Uterus (tissue), 4 donors: ENCODE measurements around the gene PHLPP1. TPM values are rescaled to one million over a fixed set of nuclear protein-coding genes. Genes with fewer than 3 reads are reported as not detected.
"Not testable (repeated sequence)": the region's sequence is repeated elsewhere in the genome, so short reads cannot be mapped to it uniquely, and the experiment has no call there.

ENCODE experiments used
- DNase-seq, 2 donors: peaks; one replicate each; pipeline ENCODE4 v3.0.0-alpha.2; 2019 to 2020
- H3K27ac ChIP-seq, 2 donors: fragments of 200-600 bp; sonication (generic); 1 replicate in 1 of 2; 2 replicates in 1 of 2; pipeline ENCODE4 v1.5.1; 2016 to 2018
- H3K27me3 ChIP-seq, 2 donors: fragments of 200-600 bp; sonication (generic); one replicate each; pipeline ENCODE4 v1.5.1; 2018 to 2019; ENCODE audit warnings: control low read depth in 1 of 2
- H3K36me3 ChIP-seq, 2 donors: fragments of 200-600 bp; sonication (generic); one replicate each; pipeline ENCODE4 v1.5.1; 2019; ENCODE audit warnings: control low read depth in 1 of 2
- H3K4me1 ChIP-seq, 2 donors: fragments of 200-600 bp; sonication (generic); one replicate each; pipeline ENCODE4 v1.5.1; 2018 to 2019; ENCODE audit warnings: control low read depth in 1 of 2
- H3K4me3 ChIP-seq, 2 donors: fragments of 200-600 bp; sonication (generic); 1 replicate in 1 of 2; 2 replicates in 1 of 2; pipeline ENCODE4 v1.5.1; 2018 to 2019; ENCODE audit warnings: mild to moderate bottlenecking in 1 of 2
- H3K9me3 ChIP-seq, 2 donors: fragments of 200-600 bp; sonication (generic); one replicate each; pipeline ENCODE4 v1.5.1; 2019; ENCODE audit warnings: control low read depth in 1 of 2
- POLR2A ChIP-seq, 2 donors: fragments of 450-650 bp; IDR thresholded peaks; one replicate each; pipeline ENCODE4 v1.6.1; 2016; ENCODE audit warnings: antibody characterized with exemption in 2 of 2, mild to moderate bottlenecking in 1 of 2, moderate library complexity in 1 of 2
- intact Hi-C: fragments of 100-400 bp; cut with DNase I; formaldehyde crosslinking; loops from one replicate; pipeline ENCODE4 v1.15.1; 2023; ENCODE audit warnings: low total_unique reads
- total RNA-seq, 4 donors: library from RNA; depleted of rRNA in 3 of 4; stranded (reverse); fragments of >200 nt in 3 of 4; gene quantifications; one replicate each; pipeline versions ENCODE4 v1.1.0 to v1.2.4, GENCODE V29; 2014 to 2023
- TF ChIP-seq, protein P1 (sequence below), 4 experiments: fragments of 200-600 bp in 2 of 4; fragments of 450-650 bp in 2 of 4; sonication (generic) in 2 of 4; IDR thresholded peaks; one replicate each; pipeline ENCODE4 v1.5.1; 2016 to 2019; ENCODE audit warnings: antibody characterized with exemption in 4 of 4, mild to moderate bottlenecking in 2 of 4, moderate library complexity in 1 of 4
- donor health status: DM: yes; HTN: yes; CAD: no.

Gene PHLPP1
- total RNA-seq, 4 donors from 2014 or later, result 10.6 to 32.4 (median 14.1) TPM

DNA sequence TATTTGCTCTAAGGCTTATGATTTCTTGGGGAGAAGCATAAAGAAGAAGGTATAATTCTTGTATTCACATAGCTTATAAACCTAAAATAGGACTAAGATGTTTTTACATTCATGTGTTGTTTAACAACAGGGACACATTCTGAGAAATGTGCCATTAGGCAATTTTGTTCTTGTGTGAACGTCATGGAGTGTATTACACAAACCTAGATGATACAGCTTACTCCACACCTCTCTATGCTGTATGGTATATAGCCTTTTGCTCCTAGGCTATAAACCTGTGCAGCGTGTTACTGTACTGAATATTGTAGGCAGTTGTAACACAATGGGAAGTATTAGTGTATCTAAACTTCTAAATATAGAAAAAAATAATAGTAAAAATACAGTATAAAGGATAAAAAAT is 92.1 kb downstream of the PHLPP1 start:
- TF ChIP-seq, protein P1, sequence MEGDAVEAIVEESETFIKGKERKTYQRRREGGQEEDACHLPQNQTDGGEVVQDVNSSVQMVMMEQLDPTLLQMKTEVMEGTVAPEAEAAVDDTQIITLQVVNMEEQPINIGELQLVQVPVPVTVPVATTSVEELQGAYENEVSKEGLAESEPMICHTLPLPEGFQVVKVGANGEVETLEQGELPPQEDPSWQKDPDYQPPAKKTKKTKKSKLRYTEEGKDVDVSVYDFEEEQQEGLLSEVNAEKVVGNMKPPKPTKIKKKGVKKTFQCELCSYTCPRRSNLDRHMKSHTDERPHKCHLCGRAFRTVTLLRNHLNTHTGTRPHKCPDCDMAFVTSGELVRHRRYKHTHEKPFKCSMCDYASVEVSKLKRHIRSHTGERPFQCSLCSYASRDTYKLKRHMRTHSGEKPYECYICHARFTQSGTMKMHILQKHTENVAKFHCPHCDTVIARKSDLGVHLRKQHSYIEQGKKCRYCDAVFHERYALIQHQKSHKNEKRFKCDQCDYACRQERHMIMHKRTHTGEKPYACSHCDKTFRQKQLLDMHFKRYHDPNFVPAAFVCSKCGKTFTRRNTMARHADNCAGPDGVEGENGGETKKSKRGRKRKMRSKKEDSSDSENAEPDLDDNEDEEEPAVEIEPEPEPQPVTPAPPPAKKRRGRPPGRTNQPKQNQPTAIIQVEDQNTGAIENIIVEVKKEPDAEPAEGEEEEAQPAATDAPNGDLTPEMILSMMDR (IDR thresholded peaks at IDR 0.05), result no peak
- no peak for TF ChIP-seq POLR2A (IDR thresholded peaks at IDR 0.05)
- DNase-seq, result no peak
- Histone ChIP-seq H3K4me3 (no peak overlapping the region), H3K9me3 (no peaks in the 10 kb centered on the region), H3K27me3 (no peaks in the 10 kb centered on the region), H3K27ac (no peak overlapping the region), H3K4me1 (peaks cover 0 to 4% of the 10 kb centered on the region in 2 donors), H3K36me3 (no peaks in the 10 kb centered on the region)
- intact Hi-C loops, result no loop called here

GRCh38 chr18:62808123-62808522 is 92.8 kb downstream of the PHLPP1 start:
- H3K9me3 ChIP-seq, result no peaks in the 10 kb centered on the region

DNA sequence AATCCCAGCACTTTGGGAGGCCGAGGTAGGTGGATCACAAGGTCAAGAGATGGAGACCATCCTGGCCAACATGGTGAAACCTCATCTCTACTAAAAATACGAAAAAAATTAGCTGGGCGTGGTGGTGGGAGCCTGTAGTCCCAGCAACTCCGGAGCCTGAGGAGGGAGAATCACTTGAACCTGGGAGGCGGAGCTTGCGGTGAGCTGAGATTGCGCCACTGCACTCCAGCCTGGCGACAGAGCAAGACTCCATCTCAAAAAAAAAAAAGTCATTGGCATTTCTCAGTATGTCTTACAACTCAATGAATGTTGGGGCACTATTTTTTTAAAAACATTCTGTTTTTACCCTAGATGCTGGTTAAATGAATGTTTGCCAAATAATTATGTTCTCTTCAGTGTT is 94.1 kb downstream of the PHLPP1 start:
- H3K4me3 ChIP-seq, H3K27me3 ChIP-seq, H3K27ac ChIP-seq, intact Hi-C loops, H3K9me3 ChIP-seq, DNase-seq, H3K36me3 ChIP-seq, H3K4me1 ChIP-seq: not testable (repeated sequence)

More at GRCh38 chr18:62808123-62808522, 92.8 kb downstream of the PHLPP1 start:
- no peaks in the 10 kb centered on the region for H3K27me3 ChIP-seq
- no peak for DNase-seq
- no peak overlapping the region for H3K27ac ChIP-seq
- H3K4me3 ChIP-seq, result no peak overlapping the region
- no peaks in the 10 kb centered on the region for H3K36me3 ChIP-seq
- TF ChIP-seq POLR2A (IDR thresholded peaks at IDR 0.05), result no peak
- TF ChIP-seq, protein P1 (IDR thresholded peaks at IDR 0.05), result no peak
- H3K4me1 ChIP-seq, result peaks cover 0 to 4% of the 10 kb centered on the region in 2 donors
- intact Hi-C loops, result no loop called here

GRCh38 chr18:62809900-62810299 is 94.6 kb downstream of the PHLPP1 start:
- Histone ChIP-seq H3K4me3 (no peak overlapping the region), H3K9me3 (no peaks in the 10 kb centered on the region), H3K27me3 (no peaks in the 10 kb centered on the region), H3K36me3 (no peaks in the 10 kb centered on the region), H3K4me1 (peaks cover 2 to 7% of the 10 kb centered on the region in 2 donors), H3K27ac (no peak overlapping the region)
- no peak for TF ChIP-seq POLR2A (IDR thresholded peaks at IDR 0.05)
- TF ChIP-seq, protein P1 (IDR thresholded peaks at IDR 0.05), result no peak
- no peak for DNase-seq
- intact Hi-C loops, result no loop called here

DNA sequence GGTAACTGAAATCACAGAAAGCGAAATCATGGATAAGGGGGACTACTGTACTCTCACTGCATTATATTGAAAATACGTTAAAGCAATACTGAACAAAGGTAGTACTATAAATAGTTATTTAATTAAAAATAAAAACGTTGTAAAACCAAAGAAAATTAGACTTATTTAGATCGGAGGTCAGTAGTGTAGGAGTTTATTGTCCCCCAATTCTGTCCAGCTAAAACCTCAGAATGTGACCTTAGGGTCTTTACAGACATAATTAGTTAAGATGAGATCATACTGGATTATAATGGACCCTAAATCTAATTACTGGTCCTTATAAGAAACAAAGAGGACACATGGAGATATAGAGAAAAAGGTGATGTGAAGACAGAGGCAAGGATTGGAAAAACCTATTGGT is 95.3 kb downstream of the PHLPP1 start:
- TF ChIP-seq, protein P1 (IDR thresholded peaks at IDR 0.05), result no peak
- no peak for TF ChIP-seq POLR2A (IDR thresholded peaks at IDR 0.05)
- H3K36me3 ChIP-seq, result no peaks in the 10 kb centered on the region
- H3K4me1 ChIP-seq, result peaks cover 3 to 7% of the 10 kb centered on the region in 2 donors
- H3K27me3 ChIP-seq, result no peaks in the 10 kb centered on the region
- no peak overlapping the region for H3K27ac ChIP-seq
- H3K4me3 ChIP-seq, result no peak overlapping the region
- H3K9me3 ChIP-seq, result no peaks in the 10 kb centered on the region
- no peak for DNase-seq
- intact Hi-C loops, result no loop called here

- H3K27ac ChIP-seq, result no peak overlapping the region
- intact Hi-C loops, result no loop called here
- TF ChIP-seq, protein P1 (IDR thresholded peaks at IDR 0.05), result no peak
- no peak for TF ChIP-seq POLR2A (IDR thresholded peaks at IDR 0.05)
- no peaks in the 10 kb centered on the region for H3K27me3 ChIP-seq
- H3K36me3 ChIP-seq, result no peaks in the 10 kb centered on the region
- H3K9me3 ChIP-seq, result no peaks in the 10 kb centered on the region
- peaks cover 3 to 4% of the 10 kb centered on the region in 2 donors for H3K4me1 ChIP-seq
- DNase-seq, result no peak
- H3K4me3 ChIP-seq, result no peak overlapping the region
Observed at GRCh38 chr18:62811674-62812073, 96.3 kb downstream of the PHLPP1 start.
